Brain microvascular endothelial cell (primary cell): ENCODE measurements around the gene PEAK1.

Source experiments
- DNase-seq: peaks from one replicate; pipeline ENCODE4 v3.0.0-alpha.2; 2020
- H3K27ac ChIP-seq: fragments of 250-450 bp; sonication (Bioruptor Pico); 2 replicates; pipeline ENCODE4 v1.5.1; 2020; ENCODE audit warnings: mild to moderate bottlenecking, moderate library complexity
- H3K27me3 ChIP-seq: fragments of 250-450 bp; sonication (Bioruptor Pico); replicated peaks from 2 replicates; pipeline ENCODE4 v1.5.1; 2020; ENCODE audit warnings: mild to moderate bottlenecking
- H3K36me3 ChIP-seq: fragments of 250-450 bp; sonication (Bioruptor Pico); replicated peaks from 2 replicates; pipeline ENCODE4 v1.5.1; 2020; ENCODE audit warnings: mild to moderate bottlenecking
- H3K4me3 ChIP-seq: 2 replicates; pipeline ENCODE4 v1.5.1; 2011; ENCODE audit warnings: low read depth, mild to moderate bottlenecking, control low read depth, low read length, moderate library complexity
- CTCF ChIP-seq: IDR thresholded peaks from 2 replicates; pipeline ENCODE4 v1.5.1; 2011; ENCODE audit warnings: low read depth, mild to moderate bottlenecking, moderate library complexity, low read length, control low read depth, inconsistent platforms; ENCODE audit errors: missing control alignments
- in situ Hi-C: cut with HindIII; loops from 2 replicates; pipeline ENCODE4 v1.10.0; 2017; ENCODE audit warnings: low sequenced_read_pairs, low pct_ligation_motif_present

Gene PEAK1

GRCh38 chr15:77053709-77054108 is 366.2 kb downstream of the PEAK1 start:
- H3K27me3 ChIP-seq: no peaks in the 10 kb centered on the region
- no peak overlapping the region for H3K27ac ChIP-seq
- no peak for TF ChIP-seq CTCF
- in situ Hi-C loops: no loop called here
- H3K4me3 ChIP-seq: no peak overlapping the region
- DNase-seq: no peak
- peaks cover 5% of the 10 kb centered on the region for H3K36me3 ChIP-seq

GRCh38 chr15:77052556-77052955 is 367.3 kb downstream of the PEAK1 start:
- Histone ChIP-seq H3K36me3 (peaks cover 5% of the 10 kb centered on the region), H3K4me3 (no peak overlapping the region), H3K27me3 (no peaks in the 10 kb centered on the region), H3K27ac (no peak overlapping the region)
- in situ Hi-C loops: no loop called here
- TF ChIP-seq CTCF: no peak
- no peak for DNase-seq
